Lower lobe of right lung (tissue), 2 donors: Measurements from ENCODE around the gene TBX6. TPM values are rescaled to one million over a fixed set of nuclear protein-coding genes. Genes with fewer than 3 reads are reported as not detected.
A peak's percentile ranks its signal among the peaks of the same experiment; 100 is the strongest.

Source experiments
- ATAC-seq, 2 donors: fragments of 200-7000 bp; cut with Tn5 transposase; one replicate each; pipeline ENCODE4 v1.9.1; 2020 to 2022; ENCODE audit warnings: mild to moderate bottlenecking in 2 of 2, moderate library complexity in 2 of 2
- DNase-seq: peaks from one replicate; pipeline ENCODE4 v3.0.0-alpha.2; 2020
- H3K27ac ChIP-seq: fragments of 200-600 bp; one replicate; pipeline ENCODE4 v1.8.0; 2022
- H3K27me3 ChIP-seq: fragments of 200-600 bp; one replicate; pipeline ENCODE4 v1.8.0; 2022; ENCODE audit warnings: low read depth
- H3K36me3 ChIP-seq: fragments of 200-600 bp; one replicate; pipeline ENCODE4 v1.8.0; 2022; ENCODE audit warnings: mild to moderate bottlenecking
- H3K4me1 ChIP-seq: fragments of 200-600 bp; one replicate; pipeline ENCODE4 v1.8.0; 2022
- H3K4me3 ChIP-seq: fragments of 200-600 bp; one replicate; pipeline ENCODE4 v1.8.0; 2022; ENCODE audit warnings: mild to moderate bottlenecking
- H3K9me3 ChIP-seq: fragments of 200-600 bp; one replicate; pipeline ENCODE4 v1.8.0; 2022
- CTCF ChIP-seq: fragments of 200-600 bp; IDR thresholded peaks from one replicate; pipeline ENCODE4 v1.8.0; 2022; ENCODE audit warnings: antibody characterized with exemption, mild to moderate bottlenecking
- intact Hi-C: fragments of 100-400 bp; cut with DNase I; formaldehyde crosslinking; loops from one replicate; pipeline ENCODE4 v1.11.0; 2022
- total RNA-seq: library from RNA; stranded (reverse); fragmentation: NEBNext Ultra II Directional; extraction: Animal tissue kit (Norgen Biotek cat#: 25700); gene quantifications from one replicate; pipeline ENCODE4 v1.2.1, GENCODE V29; 2021
- donor health status: DM: no; HTN: yes; CAD: no; lungs with severe emphysema.

The TBX6 gene
- total RNA-seq, 1 donor from 2014 or later: 1.6 TPM

GRCh38 chr16:30112197-30113030, 20.7 kb upstream of the TBX6 start:
- DNase-seq: peak; percentile 72
- peaks cover 16% of the 10 kb centered on the region for H3K4me1 ChIP-seq
- H3K9me3 ChIP-seq: no peaks in the 10 kb centered on the region
- H3K4me3 ChIP-seq: no peak overlapping the region
- H3K27me3 ChIP-seq: no peaks in the 10 kb centered on the region
- H3K36me3 ChIP-seq: peaks cover 86% of the 10 kb centered on the region
- peak; percentile 51 to 55 for ATAC-seq
- TF ChIP-seq CTCF: peak; percentile 66
- no peak overlapping the region for H3K27ac ChIP-seq
- intact Hi-C loops: no loop called here

GRCh38 chr16:30110661-30111060, 18.9 kb upstream of the TBX6 start:
- Histone ChIP-seq H3K4me1 (peaks cover 16% of the 10 kb centered on the region), H3K36me3 (peaks cover 82% of the 10 kb centered on the region), H3K27me3 (no peaks in the 10 kb centered on the region), H3K27ac (no peak overlapping the region), H3K9me3 (no peaks in the 10 kb centered on the region), H3K4me3 (no peak overlapping the region)
- intact Hi-C loops: no loop called here
- DNase-seq: no peak
- TF ChIP-seq CTCF: no peak
- ATAC-seq: no peak

- Histone ChIP-seq H3K36me3 (peaks cover 75% of the 10 kb centered on the region), H3K27ac (no peak overlapping the region)
- intact Hi-C loops: no loop called here
Measured at GRCh38 chr16:30108059-30108850, 16.5 kb upstream of the TBX6 start.

GRCh38 chr16:30104492-30104891, 12.8 kb upstream of the TBX6 start:
- no peak for TF ChIP-seq CTCF

More at GRCh38 chr16:30108059-30108850, 16.5 kb upstream of the TBX6 start:
- peaks cover 5% of the 10 kb centered on the region for H3K4me1 ChIP-seq
- no peak for TF ChIP-seq CTCF
- no peaks in the 10 kb centered on the region for H3K27me3 ChIP-seq
- DNase-seq: no peak
- ATAC-seq: no peak
- no peaks in the 10 kb centered on the region for H3K9me3 ChIP-seq
- H3K4me3 ChIP-seq: no peak overlapping the region

GRCh38 chr16:30104090-30104489, 12.4 kb upstream of the TBX6 start:
- peak; percentile 5 for ATAC-seq
- Histone ChIP-seq H3K36me3 (peaks cover 40% of the 10 kb centered on the region), H3K27ac (peak overlapping the region; percentile 63)

More at GRCh38 chr16:30104492-30104891, 12.8 kb upstream of the TBX6 start:
- Histone ChIP-seq H3K4me1 (no peaks in the 10 kb centered on the region), H3K36me3 (peaks cover 44% of the 10 kb centered on the region), H3K9me3 (no peaks in the 10 kb centered on the region), H3K27ac (peak overlapping the region; percentile 63), H3K4me3 (no peak overlapping the region), H3K27me3 (no peaks in the 10 kb centered on the region)
- ATAC-seq: peak; percentile 95 to 96
- DNase-seq: peak; percentile 83
- intact Hi-C loops: no loop called here

More at GRCh38 chr16:30104090-30104489, 12.4 kb upstream of the TBX6 start:
- no peaks in the 10 kb centered on the region for H3K4me1 ChIP-seq
- no peak for DNase-seq
- intact Hi-C loops: no loop called here
- no peaks in the 10 kb centered on the region for H3K27me3 ChIP-seq
- H3K4me3 ChIP-seq: no peak overlapping the region
- H3K9me3 ChIP-seq: no peaks in the 10 kb centered on the region
- TF ChIP-seq CTCF: no peak
